ENCODE results near the gene TBX10. TPM values are rescaled to one million over a fixed set of nuclear protein-coding genes. Genes with fewer than 3 reads are reported as not detected.

Gene TBX10
- total and polyA plus RNA-seq, 2 experiments from 2014 or later, result not detected

DNA sequence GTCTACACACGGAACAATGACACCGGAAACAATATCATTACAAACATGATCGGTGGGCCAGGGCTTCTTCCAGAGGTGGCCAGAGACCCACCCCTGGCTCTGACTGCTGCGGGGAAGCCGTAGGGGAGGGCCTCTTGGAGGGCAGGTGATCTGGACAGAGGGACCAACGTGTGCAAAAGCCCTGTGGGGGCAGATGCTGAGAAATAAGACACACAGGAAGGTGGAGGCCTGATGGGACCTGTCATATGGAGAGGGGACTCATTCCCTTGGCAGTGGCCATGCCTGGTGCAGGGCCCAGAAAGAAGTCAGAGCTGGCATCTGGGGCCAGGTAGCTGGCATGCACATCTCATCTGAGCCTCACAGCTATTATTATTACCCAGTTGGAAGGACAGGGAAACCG lies 33.8 kb upstream of the TBX10 start:
- in situ Hi-C loops (cut with MboI), result no loop called here
- H3K4me1 ChIP-seq (ENCODE audit: insufficient read depth), result no peaks in the 10 kb centered on the region
- DNase-seq, result no peak
- H3K36me3 ChIP-seq (ENCODE audit: low read depth), result no peaks in the 10 kb centered on the region
- H3K79me2 ChIP-seq (ENCODE audit: insufficient read depth), result no peaks in the 10 kb centered on the region
- 63 to 68% methylated on average over 7 of the region's 7 CpGs for WGBS, 2 experiments (ENCODE audit: low coverage in 1 of 2, low lambda C conversion rate in 2 of 2, missing lambda C conversion rate in 2 of 2)
- no peaks in the 10 kb centered on the region for H3K9me3 ChIP-seq (ENCODE audit: low read depth)
- no peaks in the 10 kb centered on the region for H4K20me1 ChIP-seq (ENCODE audit: insufficient read depth)
- no peak overlapping the region for H3K4me3 ChIP-seq
- H3K9me2 ChIP-seq (ENCODE audit: insufficient read depth), result no peaks in the 10 kb centered on the region
- H3K27me3 ChIP-seq (replicated peaks; ENCODE audit: insufficient read depth), result peaks cover 19% of the 10 kb centered on the region
- H3F3A ChIP-seq (ENCODE audit: insufficient read depth), result no peaks in the 10 kb centered on the region
- H3K9ac ChIP-seq, result no peak overlapping the region
- no peak overlapping the region for H3K27ac ChIP-seq
- no peak for TF ChIP-seq EZH2 (IDR thresholded peaks at IDR 0.05; ENCODE audit: insufficient read depth, poor library complexity, severe bottlenecking)
- no peak for TF ChIP-seq EZH2phosphoT487 (IDR thresholded peaks at IDR 0.05; ENCODE audit: insufficient read depth, low read depth)
- H2AFZ ChIP-seq, result no peak overlapping the region
- no peak overlapping the region for H3K4me2 ChIP-seq (ENCODE audit: unreplicated experiment)

DNA sequence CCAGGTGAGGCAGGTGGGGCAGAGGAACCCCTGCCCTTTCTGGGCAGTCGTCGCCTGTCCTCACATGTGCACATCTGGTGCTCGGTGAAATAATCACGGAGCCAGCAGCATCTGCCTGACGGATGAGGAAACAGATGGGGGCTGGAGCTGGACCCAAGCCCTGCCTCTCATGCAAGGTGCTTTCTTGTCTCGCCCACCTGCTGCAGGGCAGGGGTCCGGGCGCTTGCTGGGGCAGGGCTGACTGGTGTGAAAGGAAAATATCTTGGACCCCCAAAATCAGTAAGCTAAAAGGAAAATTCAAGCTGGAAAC lies 31.6 kb upstream of the TBX10 start:
- WGBS, 2 experiments (ENCODE audit: low coverage in 1 of 2, low lambda C conversion rate in 2 of 2, missing lambda C conversion rate in 2 of 2), result 9 to 15% methylated on average over 8 of the region's 8 CpGs
- TF ChIP-seq EZH2 (IDR thresholded peaks at IDR 0.05; ENCODE audit: insufficient read depth, poor library complexity, severe bottlenecking) (no peak), EZH2phosphoT487 (IDR thresholded peaks at IDR 0.05; ENCODE audit: insufficient read depth, low read depth) (no peak)
- Histone ChIP-seq H3K4me1 (ENCODE audit: insufficient read depth) (no peaks in the 10 kb centered on the region), H3K4me2 (ENCODE audit: unreplicated experiment) (no peak overlapping the region), H3K9me3 (ENCODE audit: low read depth) (no peaks in the 10 kb centered on the region), H3K36me3 (ENCODE audit: low read depth) (no peaks in the 10 kb centered on the region), H3F3A (ENCODE audit: insufficient read depth) (no peaks in the 10 kb centered on the region), H3K9me2 (ENCODE audit: insufficient read depth) (no peaks in the 10 kb centered on the region), H3K27ac (no peak overlapping the region), H2AFZ (no peak overlapping the region), H3K79me2 (ENCODE audit: insufficient read depth) (no peaks in the 10 kb centered on the region), H3K9ac (no peak overlapping the region), H4K20me1 (ENCODE audit: insufficient read depth) (no peaks in the 10 kb centered on the region), H3K27me3 (replicated peaks; ENCODE audit: insufficient read depth) (peaks cover 9% of the 10 kb centered on the region; the same call in 1 of the 2 replicates), H3K4me3 (no peak overlapping the region)
- DNase-seq, result no peak
- in situ Hi-C loops (cut with MboI), result no loop called here

DNA sequence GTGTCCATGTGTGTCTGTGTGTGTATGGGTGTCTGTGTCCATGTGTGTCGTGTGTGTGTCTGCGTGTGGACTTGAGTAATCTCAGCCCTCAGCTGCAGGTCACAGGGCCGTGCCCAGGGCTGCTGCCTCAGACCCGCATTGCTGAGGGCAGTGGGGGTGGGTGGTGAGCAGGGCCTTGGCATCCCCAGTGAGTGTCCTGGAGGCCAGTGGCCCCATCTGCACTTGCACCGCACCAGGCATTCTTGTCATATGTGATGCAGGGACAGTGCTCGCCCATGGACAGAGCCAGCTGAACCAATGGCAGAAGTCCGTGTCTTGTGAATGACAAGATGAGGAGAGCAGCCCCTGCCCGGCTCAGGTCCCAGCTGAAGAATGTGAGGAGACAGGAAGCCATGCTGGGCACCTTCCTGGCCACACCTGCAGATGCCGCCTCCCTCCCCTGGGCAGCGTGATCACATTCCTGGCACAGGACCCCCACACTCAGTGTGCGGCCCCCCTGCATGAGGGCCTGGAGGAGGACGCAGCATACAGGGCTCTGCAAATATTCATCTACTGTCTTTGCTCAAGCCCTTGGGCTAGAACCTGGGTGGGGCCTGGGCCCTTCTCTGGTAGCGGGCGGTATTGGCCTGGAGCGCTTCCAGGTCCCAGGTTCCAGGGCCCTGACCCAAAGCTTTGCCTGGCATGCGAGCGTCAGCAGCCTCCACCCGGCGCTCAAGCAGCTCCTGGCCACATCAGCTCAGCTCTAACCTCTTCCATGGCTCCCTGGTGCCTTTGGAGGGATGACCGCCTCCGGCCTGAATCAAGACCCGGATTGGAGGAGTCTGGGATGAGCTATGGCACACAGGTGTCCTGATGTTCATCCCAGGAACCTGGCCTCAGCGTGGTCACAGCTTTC lies 31.0 kb upstream of the TBX10 start:
- Histone ChIP-seq H2AFZ (no peak overlapping the region), H3K27ac (no peak overlapping the region), H3K9me3 (ENCODE audit: low read depth) (no peaks in the 10 kb centered on the region), H3F3A (ENCODE audit: insufficient read depth) (no peaks in the 10 kb centered on the region), H3K79me2 (ENCODE audit: insufficient read depth) (no peaks in the 10 kb centered on the region), H3K4me2 (ENCODE audit: unreplicated experiment) (no peak overlapping the region), H4K20me1 (ENCODE audit: insufficient read depth) (no peaks in the 10 kb centered on the region), H3K27me3 (replicated peaks; ENCODE audit: insufficient read depth) (peaks cover 5% of the 10 kb centered on the region; the same call in 1 of the 2 replicates), H3K4me1 (ENCODE audit: insufficient read depth) (no peaks in the 10 kb centered on the region), H3K9me2 (ENCODE audit: insufficient read depth) (no peaks in the 10 kb centered on the region), H3K9ac (no peak overlapping the region), H3K36me3 (ENCODE audit: low read depth) (no peaks in the 10 kb centered on the region), H3K4me3 (no peak overlapping the region)
- TF ChIP-seq EZH2phosphoT487 (IDR thresholded peaks at IDR 0.05; ENCODE audit: insufficient read depth, low read depth) (no peak), EZH2 (IDR thresholded peaks at IDR 0.05; ENCODE audit: insufficient read depth, poor library complexity, severe bottlenecking) (no peak)
- no peak for DNase-seq
- in situ Hi-C loops (cut with MboI), result no loop called here
- 57 to 64% methylated on average over 19 to 23 of the region's 23 CpGs for WGBS, 2 experiments (ENCODE audit: low coverage in 1 of 2, low lambda C conversion rate in 2 of 2, missing lambda C conversion rate in 2 of 2)

DNA sequence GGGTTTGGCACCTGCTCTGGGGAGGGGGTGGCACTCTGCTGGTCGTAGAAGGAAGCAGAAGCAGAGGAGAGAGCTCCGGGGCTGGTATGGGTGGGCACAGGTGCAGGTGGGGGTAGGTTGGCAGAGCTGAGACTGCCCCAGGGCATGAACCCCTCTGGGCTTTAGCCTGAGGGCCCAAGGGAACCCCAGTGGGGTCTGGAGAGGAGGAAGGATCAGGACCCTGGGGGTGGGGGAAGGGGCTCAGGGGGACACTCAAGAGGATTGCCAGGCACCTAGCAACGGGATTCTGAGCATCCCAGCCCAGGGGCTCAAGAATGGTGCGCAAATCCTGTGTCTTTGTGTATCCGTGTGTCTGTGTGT lies 28.6 kb upstream of the TBX10 start:
- Histone ChIP-seq H3K9me3 (ENCODE audit: low read depth) (no peaks in the 10 kb centered on the region), H3K9ac (no peak overlapping the region), H3K27ac (no peak overlapping the region), H2AFZ (no peak overlapping the region), H3K4me2 (ENCODE audit: unreplicated experiment) (no peak overlapping the region), H3K4me3 (no peak overlapping the region), H3K79me2 (ENCODE audit: insufficient read depth) (no peaks in the 10 kb centered on the region), H3K9me2 (ENCODE audit: insufficient read depth) (no peaks in the 10 kb centered on the region), H3F3A (ENCODE audit: insufficient read depth) (no peaks in the 10 kb centered on the region), H3K27me3 (replicated peaks; ENCODE audit: insufficient read depth) (no peaks in the 10 kb centered on the region), H3K4me1 (ENCODE audit: insufficient read depth) (no peaks in the 10 kb centered on the region), H3K36me3 (ENCODE audit: low read depth) (no peaks in the 10 kb centered on the region), H4K20me1 (ENCODE audit: insufficient read depth) (no peaks in the 10 kb centered on the region)
- 39 to 55% methylated on average over 4 to 5 of the region's 5 CpGs for WGBS, 2 experiments (ENCODE audit: low coverage in 1 of 2, low lambda C conversion rate in 2 of 2, missing lambda C conversion rate in 2 of 2)
- in situ Hi-C loops (cut with MboI), result no loop called here
- TF ChIP-seq EZH2 (IDR thresholded peaks at IDR 0.05; ENCODE audit: insufficient read depth, poor library complexity, severe bottlenecking) (no peak), EZH2phosphoT487 (IDR thresholded peaks at IDR 0.05; ENCODE audit: insufficient read depth, low read depth) (no peak)
- no peak for DNase-seq
